ENCODE data around the gene QRFP.

The QRFP gene

DNA sequence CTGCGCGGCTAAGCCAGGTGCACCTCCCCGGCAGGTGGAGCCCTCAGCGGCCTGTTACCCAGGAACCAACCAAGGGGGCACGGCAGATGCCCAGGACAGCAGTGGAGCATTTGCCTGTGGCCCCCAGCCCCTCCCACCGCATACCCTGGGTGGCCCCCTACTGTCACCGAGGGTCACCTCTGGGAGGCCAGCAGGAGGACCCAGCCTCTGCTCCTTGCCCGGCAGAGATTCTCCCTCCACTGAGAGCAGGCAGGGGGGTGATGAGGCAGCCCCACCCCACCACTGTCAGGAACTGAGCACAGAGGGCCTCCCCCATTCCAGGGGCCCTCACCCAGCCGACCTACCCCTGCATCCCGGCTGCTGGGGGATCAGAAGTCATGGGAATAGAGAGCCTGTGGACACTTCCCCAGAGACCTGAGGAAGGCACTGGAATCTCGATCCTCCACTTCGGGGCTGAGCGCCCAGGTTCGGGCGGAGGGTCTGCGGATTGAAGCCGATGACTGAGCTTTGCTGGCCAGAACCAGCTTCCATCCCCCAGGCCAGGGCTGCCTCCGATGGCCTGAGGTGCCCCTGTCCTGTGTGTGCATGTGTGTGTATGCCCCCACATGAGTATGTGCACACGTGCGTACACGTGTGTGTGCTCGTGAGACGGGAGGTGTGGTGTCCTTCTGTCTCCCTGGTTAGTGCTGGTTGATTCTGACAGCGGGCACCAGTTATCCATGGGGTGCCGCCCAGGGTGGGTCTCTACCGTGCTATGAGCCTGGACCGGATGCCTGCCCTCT is at the start of gene QRFP:
Gene QRFP, minus strand, starts transcription at position 580 of the 782 bp plus-strand sequence. CDS start 2,974 bp downstream, outside the sequence.
- DNase-seq = no peak

DNA sequence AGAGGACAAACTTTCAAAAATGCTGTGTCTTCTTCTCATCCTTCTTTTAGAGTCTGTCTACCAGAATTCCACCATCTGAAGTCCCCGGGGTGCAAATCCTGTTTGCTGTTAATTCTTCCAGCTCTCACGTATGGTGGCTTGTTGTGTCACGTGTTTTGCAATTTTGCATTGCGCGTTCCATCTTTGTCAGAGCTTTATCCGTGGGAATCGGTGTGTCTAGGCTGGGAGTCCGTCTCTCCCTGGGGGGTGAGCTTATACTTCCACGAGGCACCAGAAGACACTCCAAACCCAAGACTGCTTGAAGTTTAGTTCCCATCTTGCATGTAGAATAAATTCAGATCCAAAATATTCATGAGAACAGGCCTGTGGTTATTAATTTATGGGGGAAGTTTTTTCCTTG is 48.6 kb upstream of the QRFP start:
- DNase-seq = no peak

DNA sequence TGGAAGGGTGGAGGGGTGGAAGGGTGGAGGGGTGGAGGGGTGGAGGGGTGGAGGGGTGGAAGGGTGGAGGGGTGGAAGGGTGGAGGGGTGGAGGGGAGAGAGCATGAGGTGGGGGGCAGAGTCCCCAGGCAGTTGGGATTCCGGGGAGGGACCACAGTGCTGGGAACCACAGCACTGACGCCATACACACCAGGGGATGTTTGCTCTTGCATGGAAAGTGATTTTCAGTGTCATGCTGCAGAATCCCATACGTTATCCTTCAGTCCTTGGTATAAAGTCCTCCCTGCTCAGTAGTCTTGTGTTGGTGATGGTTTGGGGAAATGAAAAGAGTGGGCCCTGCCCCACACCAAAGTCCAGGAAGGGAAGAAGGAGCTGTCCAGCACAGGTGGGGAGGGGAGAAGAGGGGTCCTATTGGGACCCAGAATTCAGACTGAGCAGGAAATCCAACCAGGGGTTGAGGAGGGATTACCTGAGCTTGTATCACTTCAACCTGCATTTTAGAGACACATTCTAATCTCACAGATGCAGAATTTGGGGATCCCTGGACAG is 48.0 kb upstream of the QRFP start:
- DNase-seq = no peak

GRCh38 chr9:130943777-130944176 is 47.2 kb upstream of the QRFP start:
- no peak for DNase-seq

DNA sequence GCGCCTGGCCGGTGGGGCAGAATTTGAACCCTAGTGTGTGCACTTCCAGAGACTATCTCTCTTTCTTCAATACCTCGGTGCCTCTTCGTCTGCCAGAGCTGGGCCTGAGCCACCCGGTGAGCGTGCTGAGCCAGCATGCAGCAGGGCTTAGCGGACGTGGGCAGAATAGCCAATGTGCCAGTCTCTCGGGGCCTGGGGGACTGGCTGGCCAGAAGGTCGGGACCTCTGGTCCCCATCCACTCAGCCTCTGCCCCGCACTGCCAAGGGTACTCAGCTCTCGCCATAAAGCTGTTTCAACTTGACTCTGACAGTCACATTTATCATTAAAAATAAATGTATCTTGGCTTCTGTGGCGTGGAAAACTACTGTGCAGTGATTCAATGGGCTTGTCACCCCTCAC is 46.6 kb upstream of the QRFP start:
- DNase-seq = no peak

DNA sequence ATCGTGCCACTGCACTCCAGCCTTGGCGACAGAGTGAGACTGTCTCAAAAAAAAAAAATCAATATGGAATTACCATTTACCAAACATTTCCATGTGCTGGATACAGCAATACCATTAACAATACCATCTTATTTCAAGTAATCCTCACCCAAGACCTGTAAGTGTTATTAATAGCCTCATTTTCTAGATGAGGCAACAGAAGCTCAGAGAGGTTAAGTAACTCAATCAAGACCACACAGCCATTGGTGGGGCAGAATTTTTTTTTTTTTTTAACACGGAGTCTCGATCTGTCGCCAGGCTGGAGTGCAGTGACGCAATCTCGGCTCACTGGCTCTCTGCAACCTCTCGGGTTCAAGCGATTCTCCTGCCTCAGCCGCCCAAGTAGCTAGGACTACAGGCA is 46.1 kb upstream of the QRFP start:
- no peak for DNase-seq

DNA sequence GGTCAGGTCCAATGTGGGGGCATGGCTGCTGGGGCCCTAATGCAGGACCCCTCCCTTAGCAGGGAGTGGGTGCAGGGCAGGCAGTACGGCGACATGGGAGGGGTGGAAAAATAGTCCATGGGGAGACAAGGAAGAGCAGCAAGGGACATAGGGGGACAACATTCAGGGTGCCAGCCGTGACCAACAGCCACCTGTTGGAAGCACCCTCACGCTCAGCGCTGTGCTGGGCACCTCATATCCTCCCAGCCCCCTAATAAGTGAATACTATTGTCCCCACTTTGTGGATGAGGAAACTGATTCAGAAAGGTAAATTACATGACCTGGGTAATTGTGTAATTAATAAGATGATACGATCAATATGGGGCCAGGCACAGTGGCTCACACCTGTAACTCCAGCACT is 45.5 kb upstream of the QRFP start:
- DNase-seq = no peak

GRCh38 chr9:130940693-130941576 is 44.3 kb upstream of the QRFP start:
- DNase-seq = peak; percentile 84

DNA sequence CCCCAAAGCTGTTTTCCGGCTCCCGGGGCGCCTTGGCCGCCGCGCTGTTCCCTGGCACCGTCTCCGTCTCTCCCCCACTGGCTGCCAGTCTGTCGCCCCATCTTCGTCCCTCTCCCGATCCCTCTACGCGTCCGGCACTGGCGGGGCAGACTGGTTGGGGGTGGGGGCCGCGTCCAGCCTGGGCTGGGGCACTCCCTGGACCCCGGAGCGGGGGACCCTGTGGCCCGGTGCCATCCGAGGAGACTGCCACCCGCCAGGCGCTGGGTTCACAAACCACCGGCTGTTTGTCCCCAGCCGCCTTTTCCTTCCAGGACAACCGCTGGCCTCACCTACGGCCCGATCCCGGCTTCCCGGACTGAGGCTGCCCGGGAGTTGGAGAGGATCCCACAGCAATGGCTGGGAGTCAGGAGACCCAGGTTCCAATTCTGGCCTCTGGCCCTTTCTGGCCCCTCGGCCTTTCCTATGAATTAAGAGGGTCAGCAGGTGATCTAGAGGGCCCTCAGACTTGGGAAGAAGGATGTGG is 43.5 kb upstream of the QRFP start:
- no peak for DNase-seq

DNA sequence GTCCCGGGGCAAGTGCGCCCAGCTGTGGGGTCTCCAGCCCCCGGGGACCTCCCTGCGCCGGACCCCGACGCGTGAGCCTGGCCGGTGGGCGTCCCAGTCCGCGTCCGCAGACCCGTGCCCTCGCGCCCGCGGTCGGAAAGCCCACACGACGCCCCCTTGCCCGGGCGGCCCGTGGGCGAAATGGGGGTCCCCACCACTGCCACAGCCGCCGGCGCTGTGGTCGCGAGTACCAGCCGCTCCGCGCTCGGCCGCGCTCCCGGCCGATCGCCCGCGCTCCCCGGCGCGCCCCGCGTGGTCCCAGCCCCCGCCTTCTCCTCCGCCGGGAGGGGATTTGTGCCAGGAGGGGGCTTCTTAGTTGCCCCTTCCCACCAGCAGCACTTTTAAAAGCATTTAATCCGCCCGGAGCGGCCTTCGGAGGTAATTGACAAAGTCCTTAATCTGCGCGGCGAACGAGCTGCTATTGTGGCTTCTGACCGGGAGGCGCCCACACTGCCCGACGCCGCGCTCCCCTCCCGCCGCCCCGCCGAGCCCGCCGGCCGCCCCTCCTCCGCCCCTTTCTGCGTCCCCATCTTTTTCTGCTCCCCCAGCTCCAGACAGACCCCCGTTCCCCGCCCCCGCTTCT is 42.9 kb upstream of the QRFP start:
- DNase-seq = no peak

GRCh38 chr9:130938652-130939404 is 42.2 kb upstream of the QRFP start, which contains the start of gene FIBCD1:
TSS of gene FIBCD1 (minus strand) at chr9:130939247. CDS start at chr9:130938607, 640 bp downstream.
- no peak for DNase-seq

DNA sequence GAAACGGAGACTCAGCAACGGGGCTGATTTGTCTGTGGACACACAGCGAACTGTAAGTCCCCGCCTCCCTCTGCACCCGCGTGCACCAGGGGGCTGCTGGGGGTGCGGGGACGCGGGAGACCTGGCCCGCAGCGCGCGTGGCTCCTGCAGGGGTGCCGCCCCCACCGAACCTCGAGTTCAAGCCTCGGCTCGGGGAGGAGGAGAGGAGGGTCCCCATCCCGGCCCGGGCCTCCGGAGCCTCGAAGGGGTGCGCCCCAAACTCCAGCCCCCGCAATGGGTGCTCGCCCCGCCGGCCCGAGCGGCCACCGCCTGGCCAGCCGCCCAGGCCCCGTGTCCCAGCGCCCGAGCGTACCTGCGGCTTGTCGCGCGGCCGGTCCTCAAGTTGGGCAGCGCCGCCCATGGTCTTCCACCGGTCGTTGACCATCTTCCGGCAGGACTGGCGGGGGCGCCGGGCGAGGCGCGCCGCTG is 41.6 kb upstream of the QRFP start:
- DNase-seq = no peak

GRCh38 chr9:130937146-130938076 is 40.8 kb upstream of the QRFP start:
- no peak for DNase-seq

DNA sequence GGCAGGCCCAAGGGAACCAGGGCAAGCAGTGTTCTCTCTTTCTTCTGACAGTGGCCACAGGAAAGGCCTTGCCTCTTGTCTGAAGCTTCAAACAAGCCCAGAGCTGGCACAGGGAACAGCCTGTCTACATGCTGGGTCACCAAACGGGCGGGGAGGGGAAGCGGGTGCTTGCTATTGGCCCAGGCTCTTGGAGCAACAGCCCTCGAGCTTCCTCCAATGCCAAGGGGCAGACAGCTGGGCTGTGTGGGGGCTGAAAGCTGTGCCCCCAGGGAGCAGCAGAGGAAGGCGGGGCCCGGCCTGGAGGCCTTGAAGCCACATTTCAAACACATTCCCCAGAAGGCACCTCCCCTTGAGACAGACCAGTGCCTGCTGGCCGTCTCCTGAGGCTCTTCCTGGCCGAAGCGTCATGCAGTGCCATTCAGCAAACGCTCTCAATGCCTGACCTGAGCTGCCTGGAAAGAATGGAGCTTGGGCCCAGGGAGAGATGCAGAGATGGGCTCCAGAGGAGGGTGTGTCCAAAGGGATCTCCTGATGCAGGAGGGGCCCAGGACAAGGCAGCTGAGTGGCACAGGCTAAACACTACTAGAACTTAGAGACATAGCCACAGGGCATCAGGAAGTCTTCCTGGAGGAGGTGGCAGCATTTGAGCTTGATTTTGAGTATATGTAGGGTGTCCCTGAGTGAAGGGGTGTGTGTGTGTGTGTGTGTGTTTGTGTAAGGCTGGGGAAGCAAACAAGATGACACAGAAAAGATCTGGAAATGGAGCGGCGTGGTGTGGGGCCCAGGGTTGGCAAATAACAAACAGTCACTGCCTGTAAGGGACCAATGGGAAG is 39.9 kb upstream of the QRFP start:
- no peak for DNase-seq

GRCh38 chr9:130935648-130936271 is 39.1 kb upstream of the QRFP start:
- no peak for DNase-seq

DNA sequence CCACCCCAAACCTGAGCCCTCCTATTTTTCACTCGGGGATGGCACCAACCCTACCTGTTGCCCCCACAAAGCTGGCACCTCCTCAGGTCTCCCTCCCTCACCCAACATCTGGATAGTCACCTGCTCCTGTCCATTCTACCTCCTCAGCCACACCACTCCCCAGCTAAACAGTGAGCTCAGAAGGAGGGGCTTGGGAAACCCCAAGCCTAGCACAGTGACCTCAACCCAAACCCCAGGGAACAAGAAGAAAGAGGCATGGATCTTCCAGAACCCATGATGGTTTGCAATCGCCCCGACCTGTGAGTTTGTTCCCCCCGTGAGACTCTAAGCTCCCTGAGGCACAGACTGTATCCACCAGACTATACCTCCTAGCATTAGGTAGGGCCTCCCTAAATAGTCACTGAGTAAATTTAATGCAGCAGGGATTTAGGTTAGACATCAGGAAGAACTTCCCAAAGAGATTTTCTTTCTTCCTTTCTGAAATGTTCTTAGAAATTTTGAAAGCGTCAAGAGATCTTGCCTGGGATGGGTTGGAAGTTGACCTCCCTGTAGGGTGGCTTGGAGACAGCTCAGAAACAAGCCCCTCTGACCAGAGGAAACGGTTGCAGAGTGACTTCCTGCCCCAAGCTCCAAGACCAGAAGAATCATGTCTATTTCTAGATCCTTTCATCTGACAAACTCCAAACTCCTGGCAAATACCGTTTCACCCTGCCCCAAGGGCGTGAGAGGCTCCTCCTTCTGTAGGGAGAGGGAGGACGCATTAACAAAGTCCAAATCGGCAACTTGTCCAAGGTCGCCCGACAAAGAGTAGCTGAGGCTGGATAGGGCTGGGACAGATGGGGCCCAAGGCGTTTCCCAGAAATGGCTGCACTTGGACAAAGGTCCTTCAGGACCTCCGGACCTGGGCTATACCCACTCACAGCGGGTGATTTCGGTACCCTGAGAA is 38.4 kb upstream of the QRFP start:
- DNase-seq = no peak

- DNase-seq = no peak
These were observed 37.6 kb upstream of the QRFP start for GRCh38 chr9:130934246-130934645.
